ENCODE data around the gene FGD3.

FGD3 gene

DNA sequence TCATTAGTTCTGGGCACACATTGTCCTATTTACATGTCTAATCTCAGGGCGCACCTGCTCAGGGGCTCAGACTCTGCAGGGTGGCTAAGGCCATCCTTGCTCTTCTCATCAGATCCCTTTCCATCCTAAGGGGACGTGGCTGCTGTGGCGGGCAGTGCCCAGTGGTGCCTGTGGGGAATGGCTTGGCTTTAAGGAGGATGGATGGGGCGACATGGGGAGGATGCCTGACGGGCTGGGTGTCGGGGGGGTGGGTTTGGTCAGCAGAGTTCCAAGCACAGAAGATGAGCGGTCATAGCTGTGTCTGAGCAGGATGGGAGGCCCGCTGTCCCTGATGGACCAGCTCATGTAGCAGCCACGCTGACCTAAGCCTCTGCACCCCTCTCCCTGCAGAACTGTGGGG lies 70.3 kb downstream of the FGD3 start:
- no peak overlapping the region for H3K4me3 ChIP-seq (ENCODE audit: low read depth, low read length)
- TF ChIP-seq, protein P1, sequence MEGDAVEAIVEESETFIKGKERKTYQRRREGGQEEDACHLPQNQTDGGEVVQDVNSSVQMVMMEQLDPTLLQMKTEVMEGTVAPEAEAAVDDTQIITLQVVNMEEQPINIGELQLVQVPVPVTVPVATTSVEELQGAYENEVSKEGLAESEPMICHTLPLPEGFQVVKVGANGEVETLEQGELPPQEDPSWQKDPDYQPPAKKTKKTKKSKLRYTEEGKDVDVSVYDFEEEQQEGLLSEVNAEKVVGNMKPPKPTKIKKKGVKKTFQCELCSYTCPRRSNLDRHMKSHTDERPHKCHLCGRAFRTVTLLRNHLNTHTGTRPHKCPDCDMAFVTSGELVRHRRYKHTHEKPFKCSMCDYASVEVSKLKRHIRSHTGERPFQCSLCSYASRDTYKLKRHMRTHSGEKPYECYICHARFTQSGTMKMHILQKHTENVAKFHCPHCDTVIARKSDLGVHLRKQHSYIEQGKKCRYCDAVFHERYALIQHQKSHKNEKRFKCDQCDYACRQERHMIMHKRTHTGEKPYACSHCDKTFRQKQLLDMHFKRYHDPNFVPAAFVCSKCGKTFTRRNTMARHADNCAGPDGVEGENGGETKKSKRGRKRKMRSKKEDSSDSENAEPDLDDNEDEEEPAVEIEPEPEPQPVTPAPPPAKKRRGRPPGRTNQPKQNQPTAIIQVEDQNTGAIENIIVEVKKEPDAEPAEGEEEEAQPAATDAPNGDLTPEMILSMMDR (conservative IDR thresholded peaks at IDR 0.05; ENCODE audit: low read depth, low read length): no peak
- no peak for DNase-seq (ENCODE audit: low read depth)

DNA sequence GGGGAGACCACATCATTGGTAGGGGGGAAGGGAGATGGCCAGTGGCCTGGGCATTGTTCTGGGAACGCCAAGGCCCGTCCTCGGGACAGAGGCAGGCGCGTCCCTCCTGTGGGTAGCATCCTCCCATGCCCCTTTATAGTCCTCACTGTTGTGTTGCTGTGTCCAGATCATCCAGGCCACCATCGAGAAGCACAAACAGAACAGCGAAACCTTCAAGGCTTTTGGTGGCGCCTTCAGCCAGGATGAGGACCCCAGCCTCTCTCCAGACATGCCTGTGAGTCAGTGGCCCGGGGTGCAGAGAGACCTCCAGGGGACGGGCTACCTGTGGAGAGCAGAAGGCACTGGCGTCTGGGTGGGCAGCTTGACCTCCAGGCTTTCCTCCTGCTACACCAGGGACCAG lies 72.8 kb downstream of the FGD3 start:
- TF ChIP-seq, protein P1 (conservative IDR thresholded peaks at IDR 0.05; ENCODE audit: low read depth, low read length): no peak

DNA sequence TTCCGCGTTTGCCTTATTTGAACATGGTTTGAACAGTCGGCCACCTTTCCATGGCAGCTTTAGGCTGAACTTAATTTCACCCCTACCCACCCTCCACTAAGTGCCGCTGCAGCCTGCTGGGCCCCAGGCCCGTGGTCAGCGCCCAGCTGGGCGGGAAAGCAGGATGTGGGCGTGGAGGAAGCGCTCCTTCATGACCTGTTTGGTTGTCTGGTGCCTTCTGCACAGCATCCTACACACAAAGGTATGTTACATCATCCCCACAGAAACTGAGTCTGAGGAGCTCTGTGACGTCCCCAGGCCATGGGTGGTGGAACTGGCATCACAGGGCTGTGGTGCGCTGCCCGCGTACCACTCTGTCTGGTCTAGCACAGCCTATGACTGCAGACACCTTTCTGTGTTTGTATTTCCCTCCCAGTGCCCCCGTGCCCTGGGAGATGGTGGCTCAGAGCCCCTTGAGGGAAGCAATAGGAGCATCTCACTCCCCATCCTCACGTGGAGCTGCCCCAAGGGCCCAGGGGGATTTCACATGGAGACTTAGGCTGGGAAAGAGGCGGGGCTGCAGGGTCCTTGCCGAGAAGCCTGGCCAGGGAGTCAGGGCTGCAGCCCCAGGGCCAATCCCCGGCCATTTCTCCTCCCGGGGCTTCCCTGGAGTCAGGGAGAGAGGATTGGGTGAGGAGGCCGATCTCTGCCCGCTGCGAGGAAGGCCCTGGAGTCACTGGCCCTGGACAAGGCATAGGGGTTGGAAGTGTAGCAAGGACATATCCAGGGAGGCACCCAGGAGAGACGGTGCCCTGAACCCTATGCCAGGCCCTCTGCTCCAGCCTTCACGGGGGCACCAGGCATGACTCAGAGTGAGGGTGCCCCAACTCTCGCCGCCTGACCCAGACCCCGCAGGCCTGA lies 73.7 kb downstream of the FGD3 start:
- TF ChIP-seq, protein P1 (conservative IDR thresholded peaks at IDR 0.05; ENCODE audit: low read depth, low read length): no peak
- no peak overlapping the region for H3K4me3 ChIP-seq (ENCODE audit: low read depth, low read length)
- peak; percentile 46 for DNase-seq (ENCODE audit: low read depth)

More for the DNA sequence above, 72.8 kb downstream of the FGD3 start:
- H3K4me3 ChIP-seq (ENCODE audit: low read depth, low read length): no peak overlapping the region
- DNase-seq (ENCODE audit: low read depth): no peak

DNA sequence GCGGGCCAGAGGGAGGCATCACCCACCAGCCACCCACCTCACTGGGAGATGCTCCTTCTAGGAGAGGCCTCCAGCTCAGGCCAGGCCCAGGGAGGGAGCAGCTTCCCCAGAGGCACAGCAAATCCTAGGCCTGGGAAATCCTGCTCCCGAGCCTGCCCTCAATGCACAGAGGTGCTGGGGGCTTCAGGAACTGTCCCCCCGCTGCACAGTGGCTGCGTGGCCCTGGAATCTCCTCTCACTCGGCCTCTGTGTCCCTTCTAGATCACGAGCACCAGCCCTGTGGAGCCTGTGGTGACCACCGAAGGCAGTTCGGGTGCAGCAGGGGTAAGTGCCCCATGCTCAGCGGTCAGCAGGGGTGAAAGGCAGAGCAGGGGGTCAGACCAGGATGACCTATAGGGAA lies 74.7 kb downstream of the FGD3 start:
- no peak for DNase-seq (ENCODE audit: low read depth)
- H3K4me3 ChIP-seq (ENCODE audit: low read depth, low read length): no peak overlapping the region
- TF ChIP-seq, protein P1 (conservative IDR thresholded peaks at IDR 0.05; ENCODE audit: low read depth, low read length): no peak

DNA sequence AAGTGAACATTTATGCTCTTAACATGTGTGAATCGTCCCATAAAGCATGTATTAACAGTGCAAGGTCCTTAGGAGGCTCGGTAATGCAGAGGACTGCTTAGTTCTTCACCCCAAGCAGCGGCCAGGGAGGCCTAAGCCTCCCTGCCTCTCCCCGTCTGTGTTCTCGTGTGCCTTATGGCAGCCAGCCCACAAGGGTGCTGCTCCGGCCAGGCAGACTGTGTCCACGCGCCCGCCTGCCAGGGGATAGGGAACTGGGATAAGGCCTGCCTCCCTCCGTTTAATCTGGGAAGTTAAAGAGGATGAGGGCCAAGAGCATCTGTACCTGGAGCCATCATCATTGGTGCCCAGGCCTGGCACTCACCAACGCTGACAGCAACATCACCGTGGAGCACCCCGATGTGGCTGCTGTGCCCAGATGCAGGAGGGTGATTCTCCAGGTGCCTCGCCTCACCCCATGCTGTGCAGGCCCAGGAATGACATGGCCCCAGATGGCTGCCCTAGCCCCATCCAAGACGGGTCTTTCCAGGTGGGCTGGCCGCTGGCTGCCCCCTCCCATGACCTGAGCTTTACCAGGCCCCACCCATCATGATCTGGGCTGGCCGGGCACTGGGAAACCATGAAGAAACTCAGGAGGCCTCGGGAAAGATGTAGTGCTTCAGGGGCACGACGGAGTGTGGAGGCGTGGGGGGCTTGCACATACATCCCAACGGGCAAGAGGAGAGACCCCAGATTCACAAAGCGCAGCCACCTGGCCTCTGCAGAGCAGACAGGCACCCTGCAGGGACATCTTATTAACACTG lies 75.6 kb downstream of the FGD3 start:
- TF ChIP-seq, protein P1 (conservative IDR thresholded peaks at IDR 0.05; ENCODE audit: low read depth, low read length): no peak
- no peak for DNase-seq (ENCODE audit: low read depth)

DNA sequence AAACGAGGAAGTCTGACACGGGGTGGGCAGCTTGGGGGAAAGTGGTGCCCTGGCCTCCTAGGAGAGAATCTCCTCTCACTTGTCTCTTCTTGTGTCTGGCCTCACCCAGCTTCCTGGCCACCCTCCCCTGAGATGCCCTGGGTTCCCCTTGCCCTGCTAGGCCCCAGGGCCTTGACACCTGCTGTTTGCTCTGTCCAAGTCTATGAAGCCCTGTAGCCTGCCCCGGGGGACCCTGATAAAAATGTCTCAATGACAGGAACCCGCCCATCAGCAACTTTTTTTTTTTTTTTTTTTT lies 76.1 kb downstream of the FGD3 start:
- no peak overlapping the region for H3K4me3 ChIP-seq (ENCODE audit: low read depth, low read length)
- DNase-seq (ENCODE audit: low read depth): no peak
- TF ChIP-seq, protein P1 (conservative IDR thresholded peaks at IDR 0.05; ENCODE audit: low read depth, low read length): no peak

More for the DNA sequence above, 75.6 kb downstream of the FGD3 start:
- H3K4me3 ChIP-seq (ENCODE audit: low read depth, low read length): no peak overlapping the region

All from choroid plexus epithelial cell (primary cell).